ENCODE results near the gene KCTD5.

The KCTD5 gene

DNA sequence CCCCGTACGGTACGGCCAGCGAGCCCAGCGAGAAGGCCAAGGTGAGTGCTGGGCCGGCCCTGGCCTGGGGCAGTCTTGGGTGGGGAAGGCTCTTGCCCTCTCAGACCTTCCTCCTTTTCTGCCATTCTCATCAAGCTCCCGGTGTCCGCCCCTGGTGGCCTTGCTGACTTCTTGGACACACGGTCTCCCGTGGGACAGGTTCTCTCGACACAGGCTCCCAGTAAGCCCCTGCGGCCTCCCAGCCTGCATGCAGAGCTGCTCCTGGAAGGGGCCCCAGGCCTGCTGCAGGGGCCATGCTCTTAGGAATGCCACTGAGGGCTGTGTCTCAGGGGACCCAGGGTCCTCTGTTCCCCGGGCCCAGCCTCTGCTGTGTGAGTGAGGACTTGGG lies 20.1 kb downstream of the KCTD5 start:
- no peak overlapping the region for H3K27ac ChIP-seq (ENCODE audit: insufficient read depth in 1 of 2, low read depth in 1 of 2, low read length in 2 of 2, poor library complexity in 1 of 2, severe bottlenecking in 2 of 2)
- DNase-seq = no peak
- CTCF ChIA-PET = no interaction called here

DNA sequence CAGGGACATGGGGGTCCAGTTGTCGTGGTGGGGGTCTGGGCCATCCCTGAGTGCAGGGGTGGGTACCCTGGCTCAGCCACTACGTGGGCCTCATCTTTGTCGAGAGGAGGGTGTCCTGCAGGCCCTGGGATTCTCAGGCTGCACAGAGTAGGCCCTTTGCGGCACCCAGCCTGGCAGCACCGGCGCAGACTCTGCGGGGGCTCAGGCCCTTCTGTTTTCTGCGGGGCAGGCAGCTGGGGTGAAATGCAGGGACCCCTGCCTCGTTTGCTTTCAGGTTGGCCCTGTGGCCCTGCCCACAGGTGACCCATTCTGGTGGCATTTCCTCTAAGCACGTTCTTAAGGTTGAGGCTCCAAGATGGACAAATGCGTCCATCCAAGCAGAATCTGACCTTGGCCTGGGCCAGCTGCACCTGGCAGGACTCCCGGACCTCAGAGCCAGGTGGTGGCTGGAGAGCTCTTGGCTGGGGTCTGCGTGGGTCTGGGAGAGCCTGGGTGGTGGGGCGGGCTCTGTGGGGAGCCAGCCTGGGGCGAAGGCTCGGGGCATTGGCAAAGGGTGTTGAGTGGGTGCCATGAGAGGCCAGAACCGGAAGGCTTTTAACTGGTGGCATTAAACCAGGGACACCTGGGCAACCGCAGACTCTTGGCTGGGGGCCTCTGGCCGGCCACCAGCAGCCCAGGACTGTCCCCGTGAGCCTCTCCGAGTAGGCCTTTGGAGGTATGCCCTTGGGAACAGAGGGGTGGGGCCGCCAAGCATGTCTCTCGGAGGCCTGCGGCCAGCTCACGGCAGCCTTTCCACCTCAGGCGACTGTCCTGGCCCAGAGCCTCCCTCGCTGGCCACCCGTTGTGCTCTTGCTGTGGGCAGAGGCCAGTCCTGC lies 20.8 kb downstream of the KCTD5 start:
- Histone ChIP-seq H3K36me3 (ENCODE audit: control insufficient read depth in 4 of 4, insufficient read depth in 4 of 4, low read length in 3 of 4) (peaks cover 9 to 94% (median 61%) of the 10 kb centered on the region in 4 experiments), H3K9me3 (ENCODE audit: control extremely low read depth in 1 of 5, control insufficient read depth in 4 of 5, insufficient read depth in 2 of 5, low read depth in 1 of 5, low read length in 4 of 5) (no peaks in the 10 kb centered on the region), H3K27ac (ENCODE audit: insufficient read depth in 1 of 2, low read depth in 1 of 2, low read length in 2 of 2, poor library complexity in 1 of 2, severe bottlenecking in 2 of 2) (no peak overlapping the region), H3K27me3 (replicated peaks in 2 of 5; ENCODE audit: control insufficient read depth in 4 of 5, insufficient read depth in 5 of 5, low read length in 4 of 5) (no peaks in the 10 kb centered on the region), H3K4me3 (ENCODE audit: control insufficient read depth in 1 of 7, extremely low read depth in 1 of 7, insufficient read depth in 4 of 7, low read depth in 2 of 7, low read length in 6 of 7) (no peak overlapping the region), H3K4me1 (ENCODE audit: control extremely low read depth in 1 of 4, control insufficient read depth in 4 of 4, insufficient read depth in 4 of 4, low read length in 3 of 4) (no peaks in the 10 kb centered on the region)
- WGBS (ENCODE audit: insufficient coverage) = 95% methylated on average over 26 of the region's 28 CpGs
- ChIA-PET CTCF (no interaction called here), POLR2A (no interaction called here)
- no peak for DNase-seq

More for the DNA sequence above, 20.1 kb downstream of the KCTD5 start:
- POLR2A ChIA-PET = no interaction called here
- Histone ChIP-seq H3K9me3 (ENCODE audit: control extremely low read depth in 1 of 5, control insufficient read depth in 4 of 5, insufficient read depth in 2 of 5, low read depth in 1 of 5, low read length in 4 of 5) (no peaks in the 10 kb centered on the region), H3K27me3 (replicated peaks in 2 of 5; ENCODE audit: control insufficient read depth in 4 of 5, insufficient read depth in 5 of 5, low read length in 4 of 5) (no peaks in the 10 kb centered on the region), H3K4me3 (ENCODE audit: control insufficient read depth in 1 of 7, extremely low read depth in 1 of 7, insufficient read depth in 4 of 7, low read depth in 2 of 7, low read length in 6 of 7) (no peak overlapping the region), H3K36me3 (ENCODE audit: control insufficient read depth in 4 of 4, insufficient read depth in 4 of 4, low read length in 3 of 4) (peaks cover 9 to 94% (median 59%) of the 10 kb centered on the region in 4 experiments), H3K4me1 (ENCODE audit: control extremely low read depth in 1 of 4, control insufficient read depth in 4 of 4, insufficient read depth in 4 of 4, low read length in 3 of 4) (no peaks in the 10 kb centered on the region)
- 96% methylated on average over 13 of the region's 13 CpGs for WGBS (ENCODE audit: insufficient coverage)

DNA sequence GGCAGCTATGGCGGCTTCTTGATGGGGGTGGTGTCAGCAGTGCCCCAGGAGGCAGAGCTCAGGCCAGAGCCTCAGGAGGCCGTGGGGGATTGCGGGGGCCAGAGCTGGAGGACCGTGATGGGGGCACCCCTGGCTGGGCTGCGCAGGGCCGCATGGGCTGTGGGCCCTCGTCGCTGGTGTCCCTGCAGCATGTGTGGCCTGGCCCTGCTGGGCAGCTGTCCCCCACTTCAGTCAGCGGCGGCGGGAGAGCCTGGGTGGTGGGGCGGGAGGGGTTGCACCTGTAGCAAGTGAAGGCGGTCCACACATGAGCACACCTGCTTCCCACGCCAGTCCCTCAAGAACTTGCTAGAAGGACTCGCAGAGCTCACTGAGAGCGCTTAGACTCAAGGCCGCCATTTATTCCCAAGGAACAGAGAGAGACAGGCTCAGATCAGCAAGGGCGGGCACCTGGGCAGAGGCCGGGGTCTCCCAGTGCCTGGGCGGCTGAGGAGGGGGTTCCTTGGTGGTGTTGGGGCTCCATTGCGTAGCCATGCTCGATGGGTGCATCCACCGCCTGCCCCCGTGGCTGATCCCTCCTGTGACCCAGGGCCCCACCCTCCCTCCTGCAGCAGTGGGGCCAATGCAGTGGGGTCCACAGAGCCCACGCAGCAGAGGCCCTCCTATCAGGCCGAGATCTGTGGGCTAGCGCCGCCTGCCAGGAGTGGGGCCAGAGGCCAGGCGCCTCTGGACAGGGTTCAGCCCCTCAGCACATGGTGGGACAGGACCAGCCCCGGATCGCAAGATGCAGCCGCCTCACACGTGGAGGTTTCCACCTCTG lies 22.1 kb downstream of the KCTD5 start:
- ChIA-PET CTCF (interaction anchor here (0.9 kb wide), 1 partner anchor 14 kb away, joined by 3 read pairs; no protein-coding TSS in a partner anchor), POLR2A (no interaction called here)
- H3K9me3 ChIP-seq (ENCODE audit: control extremely low read depth in 1 of 5, control insufficient read depth in 4 of 5, insufficient read depth in 2 of 5, low read depth in 1 of 5, low read length in 4 of 5) = no peaks in the 10 kb centered on the region
- DNase-seq = no peak
- H3K4me1 ChIP-seq (ENCODE audit: control extremely low read depth in 1 of 4, control insufficient read depth in 4 of 4, insufficient read depth in 4 of 4, low read length in 3 of 4) = no peaks in the 10 kb centered on the region
- no peak overlapping the region for H3K27ac ChIP-seq (ENCODE audit: insufficient read depth in 1 of 2, low read depth in 1 of 2, low read length in 2 of 2, poor library complexity in 1 of 2, severe bottlenecking in 2 of 2)
- peaks cover 6 to 95% (median 58%) of the 10 kb centered on the region in 4 experiments for H3K36me3 ChIP-seq (ENCODE audit: control insufficient read depth in 4 of 4, insufficient read depth in 4 of 4, low read length in 3 of 4)
- 95% methylated on average over 29 of the region's 33 CpGs for WGBS (ENCODE audit: insufficient coverage)
- H3K4me3 ChIP-seq (ENCODE audit: control insufficient read depth in 1 of 7, extremely low read depth in 1 of 7, insufficient read depth in 4 of 7, low read depth in 2 of 7, low read length in 6 of 7) = no peak overlapping the region
- H3K27me3 ChIP-seq (replicated peaks in 2 of 5; ENCODE audit: control insufficient read depth in 4 of 5, insufficient read depth in 5 of 5, low read length in 4 of 5) = no peaks in the 10 kb centered on the region

DNA sequence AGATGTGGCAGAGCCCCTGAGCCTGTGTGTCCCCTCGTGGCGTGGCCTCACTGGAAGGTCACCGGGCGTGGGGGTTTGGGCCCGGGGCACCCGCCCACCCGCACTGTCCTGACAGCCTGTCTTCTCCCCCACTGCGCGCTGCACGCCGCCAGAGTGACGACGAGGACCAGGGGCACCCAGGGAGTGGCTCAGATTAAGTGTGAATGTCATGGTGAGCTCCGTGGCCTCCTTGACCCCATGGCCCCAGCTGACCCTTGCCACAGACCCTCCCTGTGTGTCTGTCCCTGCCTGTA lies 22.6 kb downstream of the KCTD5 start:
- no peak overlapping the region for H3K4me3 ChIP-seq (ENCODE audit: control insufficient read depth in 1 of 7, extremely low read depth in 1 of 7, insufficient read depth in 4 of 7, low read depth in 2 of 7, low read length in 6 of 7)
- no peaks in the 10 kb centered on the region for H3K4me1 ChIP-seq (ENCODE audit: control extremely low read depth in 1 of 4, control insufficient read depth in 4 of 4, insufficient read depth in 4 of 4, low read length in 3 of 4)
- no peaks in the 10 kb centered on the region for H3K9me3 ChIP-seq (ENCODE audit: control extremely low read depth in 1 of 5, control insufficient read depth in 4 of 5, insufficient read depth in 2 of 5, low read depth in 1 of 5, low read length in 4 of 5)
- peaks cover 2 to 95% (median 53%) of the 10 kb centered on the region in 4 experiments for H3K36me3 ChIP-seq (ENCODE audit: control insufficient read depth in 4 of 4, insufficient read depth in 4 of 4, low read length in 3 of 4)
- H3K27ac ChIP-seq (ENCODE audit: insufficient read depth in 1 of 2, low read depth in 1 of 2, low read length in 2 of 2, poor library complexity in 1 of 2, severe bottlenecking in 2 of 2) = no peak overlapping the region
- ChIA-PET POLR2A (no interaction called here), CTCF (no interaction called here)
- no peak for DNase-seq
- 100% methylated on average over 7 of the region's 14 CpGs for WGBS (ENCODE audit: insufficient coverage)
- no peaks in the 10 kb centered on the region for H3K27me3 ChIP-seq (replicated peaks in 2 of 5; ENCODE audit: control insufficient read depth in 4 of 5, insufficient read depth in 5 of 5, low read length in 4 of 5)

DNA sequence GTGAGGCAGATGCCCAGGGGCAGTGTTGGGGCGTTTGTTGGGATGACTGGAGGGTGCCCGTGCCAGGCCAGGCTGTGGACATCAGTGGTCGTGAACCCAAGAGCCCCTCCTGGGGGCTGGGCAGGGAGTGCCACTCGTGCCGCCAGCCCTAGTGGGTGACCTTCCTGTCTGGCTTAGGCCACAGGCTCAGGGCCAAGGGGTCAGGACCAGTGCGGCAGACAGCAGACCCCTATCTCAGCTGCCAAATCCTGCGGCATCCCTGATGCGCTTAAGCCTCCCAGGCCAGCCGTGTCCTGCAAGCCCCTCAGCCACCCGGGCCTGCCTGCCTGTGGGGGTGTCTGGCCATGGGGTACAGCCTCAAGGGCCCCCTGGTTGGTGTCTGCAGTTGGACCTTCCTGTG lies 23.0 kb downstream of the KCTD5 start:
- ChIA-PET CTCF (no interaction called here), POLR2A (interaction anchor here (0.7 kb wide), 1 partner anchor 872 kb away, joined by 3 read pairs; no protein-coding TSS in a partner anchor)
- Histone ChIP-seq H3K36me3 (ENCODE audit: control insufficient read depth in 4 of 4, insufficient read depth in 4 of 4, low read length in 3 of 4) (peaks cover 2 to 91% (median 49%) of the 10 kb centered on the region in 4 experiments), H3K4me1 (ENCODE audit: control extremely low read depth in 1 of 4, control insufficient read depth in 4 of 4, insufficient read depth in 4 of 4, low read length in 3 of 4) (no peaks in the 10 kb centered on the region), H3K4me3 (ENCODE audit: control insufficient read depth in 1 of 7, extremely low read depth in 1 of 7, insufficient read depth in 4 of 7, low read depth in 2 of 7, low read length in 6 of 7) (no peak overlapping the region), H3K27me3 (replicated peaks in 2 of 5; ENCODE audit: control insufficient read depth in 4 of 5, insufficient read depth in 5 of 5, low read length in 4 of 5) (no peaks in the 10 kb centered on the region), H3K9me3 (ENCODE audit: control extremely low read depth in 1 of 5, control insufficient read depth in 4 of 5, insufficient read depth in 2 of 5, low read depth in 1 of 5, low read length in 4 of 5) (no peaks in the 10 kb centered on the region), H3K27ac (ENCODE audit: insufficient read depth in 1 of 2, low read depth in 1 of 2, low read length in 2 of 2, poor library complexity in 1 of 2, severe bottlenecking in 2 of 2) (no peak overlapping the region)
- 97% methylated on average over 10 of the region's 10 CpGs for WGBS (ENCODE audit: insufficient coverage)
- no peak for DNase-seq

DNA sequence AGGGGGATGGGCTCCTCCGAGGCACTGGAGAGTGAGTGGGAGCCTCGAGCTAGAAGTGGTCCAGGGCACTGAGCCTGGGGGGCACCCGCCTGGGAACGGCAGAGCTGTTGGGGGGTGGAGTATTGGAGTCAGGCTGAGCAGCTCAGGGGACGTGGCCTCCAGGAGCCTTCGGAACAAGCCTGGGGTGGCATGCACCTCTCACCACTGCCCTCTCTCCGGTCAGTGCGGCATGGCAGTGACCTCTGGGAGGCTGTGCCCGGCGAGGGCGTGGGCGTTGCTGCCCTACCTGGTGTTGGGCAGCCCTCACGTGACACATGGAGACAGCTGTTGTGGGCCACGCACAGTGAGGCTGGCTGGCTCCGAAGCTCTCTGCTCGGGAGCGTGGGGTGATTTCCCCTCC lies 23.8 kb downstream of the KCTD5 start:
- H3K36me3 ChIP-seq (ENCODE audit: control insufficient read depth in 4 of 4, insufficient read depth in 4 of 4, low read length in 3 of 4) = peaks cover 2 to 84% (median 45%) of the 10 kb centered on the region in 4 experiments
- ChIA-PET CTCF (no interaction called here), POLR2A (interaction anchor here (0.7 kb wide), 1 partner anchor 872 kb away, joined by 3 read pairs; no protein-coding TSS in a partner anchor)
- no peak for DNase-seq
- H3K27me3 ChIP-seq (replicated peaks in 2 of 5; ENCODE audit: control insufficient read depth in 4 of 5, insufficient read depth in 5 of 5, low read length in 4 of 5) = no peaks in the 10 kb centered on the region
- H3K4me1 ChIP-seq (ENCODE audit: control extremely low read depth in 1 of 4, control insufficient read depth in 4 of 4, insufficient read depth in 4 of 4, low read length in 3 of 4) = no peaks in the 10 kb centered on the region
- H3K9me3 ChIP-seq (ENCODE audit: control extremely low read depth in 1 of 5, control insufficient read depth in 4 of 5, insufficient read depth in 2 of 5, low read depth in 1 of 5, low read length in 4 of 5) = no peaks in the 10 kb centered on the region
- no peak overlapping the region for H3K4me3 ChIP-seq (ENCODE audit: control insufficient read depth in 1 of 7, extremely low read depth in 1 of 7, insufficient read depth in 4 of 7, low read depth in 2 of 7, low read length in 6 of 7)
- WGBS (ENCODE audit: insufficient coverage) = 99% methylated on average over 17 of the region's 17 CpGs
- no peak overlapping the region for H3K27ac ChIP-seq (ENCODE audit: insufficient read depth in 1 of 2, low read depth in 1 of 2, low read length in 2 of 2, poor library complexity in 1 of 2, severe bottlenecking in 2 of 2)

Data from common myeloid progenitor, CD34-positive (primary cell).